GM12872 (cell line): ENCODE data around the gene ZFR2.

Experiments used
- TF ChIP-seq, protein P1 (sequence below): IDR thresholded peaks from 3 replicates; pipeline ENCODE4 v1.5.1; 2011; ENCODE audit warnings: low read depth, mild to moderate bottlenecking, low read length, moderate library complexity; ENCODE audit not compliant: insufficient read depth

Gene ZFR2

GRCh38 chr19:3817761-3818160 is 51.1 kb downstream of the ZFR2 start:
- TF ChIP-seq, protein P1, sequence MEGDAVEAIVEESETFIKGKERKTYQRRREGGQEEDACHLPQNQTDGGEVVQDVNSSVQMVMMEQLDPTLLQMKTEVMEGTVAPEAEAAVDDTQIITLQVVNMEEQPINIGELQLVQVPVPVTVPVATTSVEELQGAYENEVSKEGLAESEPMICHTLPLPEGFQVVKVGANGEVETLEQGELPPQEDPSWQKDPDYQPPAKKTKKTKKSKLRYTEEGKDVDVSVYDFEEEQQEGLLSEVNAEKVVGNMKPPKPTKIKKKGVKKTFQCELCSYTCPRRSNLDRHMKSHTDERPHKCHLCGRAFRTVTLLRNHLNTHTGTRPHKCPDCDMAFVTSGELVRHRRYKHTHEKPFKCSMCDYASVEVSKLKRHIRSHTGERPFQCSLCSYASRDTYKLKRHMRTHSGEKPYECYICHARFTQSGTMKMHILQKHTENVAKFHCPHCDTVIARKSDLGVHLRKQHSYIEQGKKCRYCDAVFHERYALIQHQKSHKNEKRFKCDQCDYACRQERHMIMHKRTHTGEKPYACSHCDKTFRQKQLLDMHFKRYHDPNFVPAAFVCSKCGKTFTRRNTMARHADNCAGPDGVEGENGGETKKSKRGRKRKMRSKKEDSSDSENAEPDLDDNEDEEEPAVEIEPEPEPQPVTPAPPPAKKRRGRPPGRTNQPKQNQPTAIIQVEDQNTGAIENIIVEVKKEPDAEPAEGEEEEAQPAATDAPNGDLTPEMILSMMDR, result no peak

DNA sequence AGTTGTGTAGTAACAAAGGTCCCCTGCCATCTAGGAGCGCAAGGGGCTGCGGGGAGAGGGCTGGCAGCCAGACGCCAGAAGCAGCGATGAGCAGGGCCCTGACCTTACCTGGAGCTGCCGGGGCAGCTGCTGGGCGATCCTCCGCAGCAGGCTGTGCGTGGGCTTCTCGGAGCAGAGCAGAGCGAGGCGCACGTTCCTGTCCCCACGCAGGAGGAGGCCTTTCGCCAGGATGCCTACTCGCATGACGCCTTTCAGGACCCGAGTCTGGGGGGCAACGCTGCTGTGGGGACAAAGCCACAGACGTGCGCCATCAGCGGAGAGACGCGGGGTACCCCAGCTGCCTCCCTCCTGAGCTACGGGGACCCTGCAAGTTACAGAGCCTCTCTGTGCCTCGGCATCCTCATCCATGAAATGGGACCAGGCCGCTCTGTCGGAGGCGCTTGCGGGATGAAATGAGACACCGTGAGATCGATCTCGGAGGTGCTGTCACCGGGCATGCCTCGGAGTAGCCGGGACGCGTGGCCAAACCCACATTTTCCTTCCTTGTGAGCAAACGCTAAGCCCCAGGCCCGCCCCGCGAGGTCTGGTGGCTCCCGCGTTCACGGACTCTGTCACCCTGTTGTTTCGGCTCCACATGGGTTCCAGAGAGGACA is 52.1 kb downstream of the ZFR2 start:
- TF ChIP-seq, protein P1, result no peak

DNA sequence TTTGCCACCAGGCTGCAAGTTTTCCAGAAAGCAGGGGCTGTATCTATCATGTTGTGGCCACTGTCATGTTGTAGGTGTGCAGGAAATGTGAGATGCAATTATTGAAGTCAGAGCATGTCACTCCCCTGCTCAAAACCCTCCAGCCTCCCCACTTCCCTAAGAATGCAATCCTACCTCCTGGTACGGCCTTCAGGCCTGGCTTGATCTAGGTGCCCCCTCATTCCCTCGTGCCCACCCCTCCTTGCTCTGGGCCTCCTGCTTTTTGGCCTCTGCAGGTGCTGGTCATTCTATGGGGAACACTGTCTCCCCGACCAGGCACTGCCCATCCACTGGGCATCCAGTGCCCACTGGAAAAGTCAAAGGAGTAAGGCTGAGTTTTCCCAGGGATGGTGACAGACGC is 54.2 kb downstream of the ZFR2 start:
- TF ChIP-seq, protein P1, result no peak

DNA sequence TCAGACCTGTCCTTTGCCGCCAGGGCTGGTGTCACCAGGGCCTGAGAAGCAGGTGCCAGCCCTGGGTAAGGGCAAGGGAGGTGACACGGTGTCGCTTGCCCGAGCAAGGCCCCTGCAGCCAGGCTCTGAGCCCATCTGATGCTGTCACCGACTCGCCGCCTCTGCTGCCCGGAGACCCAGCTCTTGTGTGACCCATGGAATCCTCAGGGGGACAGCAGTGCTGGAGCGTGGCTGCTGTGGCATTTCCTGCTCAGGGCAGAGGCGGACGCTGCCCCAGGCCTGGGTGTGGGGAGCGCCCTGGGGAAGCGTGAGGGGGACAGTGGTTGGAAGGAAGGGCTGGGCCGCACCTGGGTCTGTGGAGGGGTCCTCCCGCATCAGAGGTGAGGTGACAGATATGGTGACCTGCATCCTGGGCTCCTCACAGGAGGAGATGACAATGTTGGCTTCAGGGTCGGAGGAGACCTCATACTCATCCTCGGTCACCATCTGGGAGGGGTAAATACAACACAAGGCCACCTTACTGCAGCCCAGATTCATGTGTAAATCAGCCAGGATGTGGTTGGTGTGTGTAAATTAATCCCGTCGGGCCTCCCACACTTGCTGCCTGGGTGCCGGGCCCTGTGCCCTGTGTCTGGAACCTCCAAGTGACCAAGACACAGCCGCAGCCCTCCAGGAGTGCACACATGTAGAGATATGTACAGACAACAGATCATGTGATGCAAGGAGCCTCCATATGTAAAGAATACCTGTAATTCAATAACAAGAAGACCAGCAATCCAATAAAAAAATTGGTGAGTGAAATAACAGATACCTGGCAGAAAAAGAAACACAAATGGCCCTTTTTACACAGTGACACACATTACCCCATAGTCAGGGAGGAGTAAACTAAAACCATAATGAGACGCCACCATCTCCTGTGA is 55.1 kb downstream of the ZFR2 start:
- TF ChIP-seq, protein P1, result no peak

GRCh38 chr19:3810708-3811355 is 58.0 kb downstream of the ZFR2 start:
- TF ChIP-seq, protein P1, result no peak

DNA sequence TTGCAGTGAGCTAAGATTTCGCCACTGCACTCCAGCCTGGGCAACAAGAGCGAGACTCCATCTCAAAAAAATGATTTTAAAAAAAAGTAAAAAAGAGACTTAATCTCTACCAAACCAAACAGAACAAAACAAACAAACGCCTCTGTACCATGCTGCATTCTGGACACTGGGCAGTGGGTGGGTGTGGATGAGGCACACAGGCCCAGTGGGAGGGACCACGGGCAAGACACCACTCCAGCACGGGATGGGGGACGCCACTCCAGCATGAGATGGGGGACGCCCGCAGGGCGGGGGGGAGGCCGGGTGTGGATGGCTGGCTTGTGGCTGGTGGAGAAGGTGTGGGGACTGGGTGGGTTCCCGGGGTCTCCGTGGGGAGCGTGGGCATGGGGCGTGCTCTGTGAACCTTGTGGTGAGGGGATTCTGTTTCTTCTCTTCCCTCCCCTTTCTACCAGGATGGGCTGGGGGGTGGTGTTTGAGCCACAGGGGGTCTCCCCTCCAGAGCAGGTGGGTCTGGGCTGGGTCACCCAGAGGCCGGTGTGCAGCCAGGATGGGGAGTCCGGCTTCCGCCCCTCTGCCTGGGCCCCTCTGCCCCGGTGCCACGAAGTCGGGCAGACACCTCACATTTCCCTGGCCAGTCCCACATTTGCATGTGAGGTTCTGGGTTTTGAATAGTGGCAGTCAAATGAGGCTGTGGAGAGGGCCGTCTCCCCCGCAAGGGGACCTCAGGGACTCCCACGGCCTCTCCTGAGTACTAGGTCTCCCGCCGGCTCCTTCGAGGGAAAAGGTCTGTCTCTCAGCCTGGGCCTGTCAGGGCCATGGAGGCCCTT is 58.7 kb downstream of the ZFR2 start:
- TF ChIP-seq, protein P1, result no peak
